NCI-H2107 treated with DMSO at 0.1 percent for 48 hours (cell line): ENCODE measurements around the gene TRAF4.
"Not testable (repeated sequence)": the region's sequence is repeated elsewhere in the genome, so short reads cannot be mapped to it uniquely, and the experiment has no call there.

Experiments used
- DNase-seq: peaks from one replicate; lab custom pipeline; 2025; ENCODE audit not compliant: unreplicated experiment; lab: John Stamatoyannopoulos, UW

Gene TRAF4

DNA sequence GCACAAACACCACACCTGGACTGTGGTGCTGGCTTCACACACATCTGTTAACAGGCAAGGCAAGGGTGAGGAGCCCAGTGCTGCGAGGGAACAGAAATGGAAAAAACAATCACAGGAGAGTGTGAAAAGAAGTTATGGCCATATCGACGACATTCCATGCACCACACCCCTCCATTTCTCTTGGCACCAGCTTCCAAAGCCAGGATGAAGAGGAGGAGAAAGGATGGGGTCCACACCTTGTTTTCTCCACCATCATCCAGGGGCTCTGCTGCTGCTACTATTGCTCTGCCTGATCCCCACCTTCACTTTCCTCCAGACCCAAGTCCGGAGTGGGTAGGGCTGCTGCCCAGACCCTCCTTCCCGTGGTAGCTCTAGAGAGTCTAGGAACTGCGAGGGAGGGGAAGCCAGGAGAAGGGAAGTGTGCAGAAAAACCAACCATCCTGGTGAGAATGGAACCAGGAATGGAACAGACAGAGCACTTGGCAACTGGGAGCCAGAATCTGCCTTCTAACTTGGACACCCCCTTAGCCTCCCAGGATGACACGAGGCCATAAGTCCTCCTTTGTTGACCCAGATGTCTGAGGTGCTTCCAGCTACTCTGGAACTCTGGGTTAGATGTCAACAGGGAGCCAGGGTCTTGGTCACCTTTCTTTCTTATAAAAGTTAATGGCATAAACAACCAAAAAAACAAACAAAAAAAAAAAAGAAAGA is 31.0 kb upstream of the TRAF4 start:
- DNase-seq, result no peak

DNA sequence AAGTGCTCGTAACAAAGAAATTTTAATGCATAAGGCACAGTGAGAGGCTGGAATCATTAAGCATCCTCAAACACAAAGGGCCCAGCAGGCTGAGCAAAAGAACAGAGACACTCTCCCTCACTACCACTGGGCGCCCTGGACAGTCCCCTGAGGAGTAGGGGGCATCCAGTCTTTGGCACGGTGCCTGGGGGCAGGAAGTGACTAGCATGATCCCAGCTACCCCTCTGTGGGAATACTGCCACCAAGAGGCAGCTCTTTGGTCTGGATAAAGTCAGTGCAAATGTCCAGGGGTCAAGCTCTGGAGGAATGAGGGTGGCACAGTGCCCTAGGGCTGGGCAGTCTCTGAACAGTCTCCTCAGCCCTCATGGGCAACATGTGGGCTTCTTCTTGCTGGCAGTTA is 29.5 kb upstream of the TRAF4 start:
- no peak for DNase-seq

DNA sequence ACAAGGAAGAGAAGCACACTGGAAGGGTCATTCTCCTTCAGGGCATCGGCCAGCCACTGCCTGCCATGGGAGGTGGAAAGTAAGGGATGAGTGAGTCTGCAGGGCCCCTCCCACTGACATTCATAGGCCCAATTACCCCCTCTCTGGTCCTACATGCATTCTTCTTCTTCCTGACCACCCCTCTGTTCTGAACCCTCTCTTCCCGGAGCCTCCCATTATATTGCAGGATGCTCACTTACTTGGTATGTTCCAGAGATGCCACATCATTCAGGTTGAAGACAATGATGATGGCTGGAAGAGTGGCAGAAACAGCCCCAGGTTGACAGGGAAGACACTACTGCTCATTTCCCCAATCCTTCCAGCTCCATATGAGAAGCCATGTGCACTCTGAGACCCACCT is 28.6 kb upstream of the TRAF4 start:
- DNase-seq, result no peak

DNA sequence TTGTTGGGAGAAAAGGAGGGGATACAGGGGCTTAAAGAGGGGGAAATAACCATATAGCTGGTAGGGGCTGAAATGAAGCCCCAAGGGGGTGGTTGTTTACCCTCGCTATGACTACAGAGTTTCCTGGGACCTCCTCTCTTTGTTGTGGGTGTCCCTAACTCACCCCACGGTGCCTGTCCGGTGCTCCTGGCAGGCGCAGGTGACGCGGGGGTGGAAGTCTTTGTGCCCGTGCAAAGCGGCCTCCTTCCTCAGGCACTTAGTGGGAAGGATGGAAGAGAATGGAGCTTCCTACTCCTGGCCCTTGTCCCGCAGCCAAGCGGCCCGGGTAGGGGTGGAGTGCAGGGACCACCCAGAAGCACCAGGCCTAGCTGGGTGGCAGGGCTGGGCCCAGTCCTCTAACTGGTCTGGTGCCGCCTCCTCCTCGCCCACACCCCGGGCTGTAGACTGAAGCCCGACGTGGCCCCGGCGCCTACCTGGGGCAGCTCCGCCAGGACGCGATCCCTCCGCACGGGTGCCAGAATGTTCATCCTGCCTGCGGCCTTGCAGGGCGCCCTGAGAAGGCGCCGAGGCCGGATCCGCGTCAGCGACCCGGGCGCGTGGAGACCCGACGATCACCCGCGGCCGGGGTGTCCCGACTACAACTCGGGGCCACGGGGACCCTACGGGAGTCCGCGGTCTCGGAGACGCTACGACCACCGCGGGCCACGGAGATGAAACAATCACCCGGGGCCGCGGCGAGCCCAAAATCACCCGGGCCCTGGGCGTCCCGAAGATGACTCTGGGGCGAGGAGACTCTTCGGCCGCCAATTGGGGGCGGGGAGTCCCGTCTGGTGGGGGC is 26.9 kb upstream of the TRAF4 start:
- DNase-seq, result no peak

DNA sequence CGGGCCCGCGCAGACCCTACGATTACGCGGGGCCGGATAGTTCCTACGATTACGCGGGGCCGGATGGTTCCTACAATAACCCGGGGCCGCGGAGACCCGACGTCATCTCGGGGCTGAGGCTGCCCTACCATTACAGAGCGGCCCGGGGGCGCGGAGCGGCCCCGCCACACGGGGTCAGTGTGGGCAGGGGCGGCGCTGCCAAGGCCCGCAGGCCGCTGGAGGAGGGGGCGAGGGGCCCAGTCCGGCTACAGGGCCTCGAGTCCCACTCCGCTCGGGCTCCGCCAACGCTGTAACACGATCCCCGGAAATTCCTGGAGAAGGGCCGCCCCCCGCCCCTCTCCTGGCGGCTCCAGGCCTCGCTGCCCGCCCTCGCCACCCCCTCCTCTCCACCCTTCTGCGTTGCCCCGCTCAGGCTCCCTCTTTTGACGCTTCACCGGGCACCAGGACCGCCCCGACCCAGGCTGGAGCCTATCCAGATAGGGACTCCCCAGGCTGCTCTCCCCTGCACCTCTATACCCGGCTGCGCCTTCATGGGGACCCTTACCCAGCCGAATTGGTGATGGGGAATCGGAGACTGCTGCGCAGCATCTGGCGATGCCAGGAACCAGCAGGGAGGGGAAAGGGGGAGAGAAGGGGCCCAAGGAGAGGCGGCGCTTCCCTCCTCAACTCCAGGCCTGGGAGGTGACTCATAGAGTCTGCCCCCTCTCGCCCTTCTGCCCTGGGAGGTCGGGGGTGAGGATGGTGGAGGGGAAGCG is 26.1 kb upstream of the TRAF4 start, which contains the start of gene RAB34:
Gene RAB34, minus strand, starts transcription at position 291 of the 755 bp plus-strand sequence. CDS start 602 bp downstream, outside the sequence.
- no peak for DNase-seq

DNA sequence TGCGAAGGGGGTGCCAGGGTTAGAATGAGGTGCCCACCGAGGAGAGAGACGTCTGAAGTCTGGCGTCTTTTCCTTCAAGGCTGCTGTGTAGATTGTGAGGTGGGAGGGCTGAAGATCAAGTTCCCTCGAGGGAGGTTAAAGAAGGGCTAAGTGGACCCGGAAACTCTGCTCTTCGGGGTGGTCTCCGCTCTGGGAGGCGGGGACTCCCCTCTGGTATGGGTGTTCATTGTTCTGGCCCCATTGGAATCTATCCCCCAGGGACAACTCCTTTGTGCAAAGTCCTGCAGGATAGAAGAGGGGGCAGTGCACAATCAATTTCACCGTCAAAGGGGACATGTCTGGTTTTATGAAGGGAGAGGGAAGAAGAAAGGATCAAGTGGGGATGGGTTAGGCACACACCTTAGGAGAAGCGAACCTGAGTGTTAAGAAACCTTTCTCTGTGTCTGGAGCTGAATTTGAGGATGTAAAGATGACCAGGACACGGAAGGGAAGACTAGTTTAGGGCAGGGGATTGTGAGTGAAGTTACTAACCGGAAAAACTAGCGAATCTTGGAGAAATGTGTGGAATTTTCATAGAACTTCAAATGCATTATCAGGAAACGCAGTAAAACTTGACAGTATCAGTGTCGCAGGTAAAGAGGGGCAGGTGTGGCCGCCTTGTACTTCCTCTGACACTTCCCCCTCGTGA is 25.3 kb upstream of the TRAF4 start:
- no peak for DNase-seq

DNA sequence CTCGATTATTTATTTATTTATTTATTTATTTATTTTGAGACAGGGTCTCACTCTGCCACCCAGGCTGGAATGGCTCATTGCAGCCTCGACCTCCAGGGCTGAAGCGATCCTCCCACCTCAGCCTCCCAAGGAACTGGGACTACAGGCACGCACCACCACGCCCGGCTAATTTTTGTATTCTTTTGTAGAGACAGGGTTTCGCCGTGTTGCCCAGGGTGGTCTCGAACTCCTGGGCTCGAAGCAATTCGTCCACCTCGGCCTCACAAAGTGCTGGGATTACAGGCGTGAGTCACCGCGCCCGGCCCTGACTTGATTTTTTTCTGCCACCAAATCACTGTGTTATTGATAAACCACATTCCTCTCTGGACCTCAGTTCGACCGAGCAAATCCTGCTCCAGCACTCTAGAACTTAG is 24.8 kb upstream of the TRAF4 start:
- no peak for DNase-seq

DNA sequence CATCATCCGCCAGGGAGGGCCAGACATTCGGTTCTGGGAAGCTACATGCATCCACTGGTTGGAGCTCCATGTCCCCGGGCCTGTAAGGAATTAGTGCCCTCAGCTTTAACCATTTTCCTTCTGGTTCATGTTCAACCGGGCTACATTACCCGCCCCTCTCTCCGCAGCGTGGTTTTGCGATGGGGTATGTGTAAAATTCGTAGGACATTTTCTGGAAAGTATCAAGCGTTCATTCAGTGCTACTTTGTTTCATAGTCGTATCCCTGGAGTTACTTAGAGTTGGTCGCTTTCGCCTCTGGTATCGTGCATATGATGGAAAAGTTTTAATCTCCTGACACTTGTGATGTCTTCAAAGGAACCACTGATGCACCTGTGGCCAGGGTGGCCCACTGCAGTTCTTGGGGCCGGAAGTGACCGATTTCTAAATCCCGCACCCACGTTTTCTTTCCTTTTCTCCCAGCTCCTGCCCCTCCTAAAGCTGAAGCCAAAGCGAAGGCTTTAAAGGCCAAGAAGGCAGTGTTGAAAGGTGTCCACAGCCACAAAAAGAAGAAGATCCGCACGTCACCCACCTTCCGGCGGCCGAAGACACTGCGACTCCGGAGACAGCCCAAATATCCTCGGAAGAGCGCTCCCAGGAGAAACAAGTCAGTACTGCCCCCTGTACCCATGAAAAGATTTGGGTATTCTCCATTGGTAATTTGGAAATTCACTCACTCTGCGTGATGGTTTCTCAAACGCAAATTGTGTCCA is 23.4 kb upstream of the TRAF4 start:
- no peak for DNase-seq

DNA sequence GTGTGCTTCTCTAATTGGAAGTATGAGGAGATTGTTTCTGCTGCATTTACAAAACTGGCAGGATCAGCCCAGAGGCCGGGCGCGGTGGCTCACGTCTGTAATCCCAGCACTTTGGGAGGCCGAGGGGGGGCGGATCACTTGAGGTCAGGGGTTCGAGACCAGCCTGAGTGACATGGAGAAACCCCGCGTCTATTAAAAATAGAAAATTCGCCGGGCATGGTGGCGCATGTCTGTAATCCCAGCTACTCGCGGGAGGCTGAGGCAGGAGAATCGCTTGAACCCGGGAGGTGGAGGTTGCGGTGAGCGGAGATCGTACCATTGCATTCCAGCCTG is 22.8 kb upstream of the TRAF4 start:
- DNase-seq, result not testable (repeated sequence)

DNA sequence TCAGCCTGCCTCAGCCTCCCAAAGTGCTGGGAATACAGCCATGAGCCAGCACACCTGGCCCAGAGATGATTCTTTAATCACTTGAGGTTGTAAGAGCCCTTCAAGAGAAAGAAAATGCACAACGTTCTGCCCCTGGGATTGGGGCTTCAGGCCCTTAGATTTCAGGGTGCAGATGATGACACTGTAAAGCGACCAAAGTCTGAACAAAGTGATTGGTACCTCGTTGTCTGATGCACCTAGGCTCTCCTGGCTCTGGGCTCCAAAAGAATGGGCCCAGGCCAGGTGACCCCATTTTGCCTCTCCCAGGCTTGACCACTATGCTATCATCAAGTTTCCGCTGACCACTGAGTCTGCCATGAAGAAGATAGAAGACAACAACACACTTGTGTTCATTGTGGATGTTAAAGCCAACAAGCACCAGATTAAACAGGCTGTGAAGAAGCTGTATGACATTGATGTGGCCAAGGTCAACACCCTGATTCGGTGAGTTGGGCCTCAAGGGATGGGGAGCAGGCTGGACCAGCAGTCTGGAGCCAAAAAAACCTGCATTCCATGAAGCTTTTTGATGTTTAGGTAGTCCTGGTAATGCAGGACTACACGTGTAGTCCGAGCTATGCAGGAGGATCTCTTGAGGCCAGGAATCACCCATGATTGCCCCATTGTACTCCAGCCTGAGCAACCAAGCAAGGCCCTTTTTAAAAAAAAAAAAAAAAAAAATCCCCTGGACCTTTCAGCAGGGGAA is 21.2 kb upstream of the TRAF4 start:
- DNase-seq, result no peak

DNA sequence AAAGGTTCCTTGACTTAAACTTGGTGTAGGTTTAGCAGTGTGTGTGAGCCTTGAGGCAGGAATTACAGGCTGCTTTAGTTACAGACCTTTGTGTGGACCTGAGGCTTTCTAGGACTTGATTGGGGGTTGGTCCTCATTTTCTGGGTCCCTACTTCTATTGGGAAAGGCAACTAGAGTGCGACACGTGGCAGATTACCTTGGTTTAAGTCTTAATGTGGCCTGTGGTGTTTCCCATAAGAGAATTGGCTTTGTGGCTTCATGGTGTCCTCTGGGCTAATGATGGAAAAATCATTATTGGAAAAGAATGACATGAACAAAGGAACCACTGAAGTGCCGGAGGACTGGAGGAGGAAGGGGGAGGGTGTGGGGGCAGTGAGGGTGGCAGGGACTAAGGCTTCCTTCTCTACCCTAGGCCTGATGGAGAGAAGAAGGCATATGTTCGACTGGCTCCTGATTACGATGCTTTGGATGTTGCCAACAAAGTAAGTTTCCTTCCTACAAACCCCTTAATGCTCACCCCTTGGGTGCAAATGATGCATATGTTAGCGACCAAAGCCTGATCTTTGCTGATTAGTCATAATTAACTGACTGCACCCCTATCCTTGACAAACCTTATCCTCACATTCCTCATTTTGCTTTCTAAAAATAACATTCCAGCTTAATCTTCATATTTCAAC is 20.5 kb upstream of the TRAF4 start:
- DNase-seq, result no peak

DNA sequence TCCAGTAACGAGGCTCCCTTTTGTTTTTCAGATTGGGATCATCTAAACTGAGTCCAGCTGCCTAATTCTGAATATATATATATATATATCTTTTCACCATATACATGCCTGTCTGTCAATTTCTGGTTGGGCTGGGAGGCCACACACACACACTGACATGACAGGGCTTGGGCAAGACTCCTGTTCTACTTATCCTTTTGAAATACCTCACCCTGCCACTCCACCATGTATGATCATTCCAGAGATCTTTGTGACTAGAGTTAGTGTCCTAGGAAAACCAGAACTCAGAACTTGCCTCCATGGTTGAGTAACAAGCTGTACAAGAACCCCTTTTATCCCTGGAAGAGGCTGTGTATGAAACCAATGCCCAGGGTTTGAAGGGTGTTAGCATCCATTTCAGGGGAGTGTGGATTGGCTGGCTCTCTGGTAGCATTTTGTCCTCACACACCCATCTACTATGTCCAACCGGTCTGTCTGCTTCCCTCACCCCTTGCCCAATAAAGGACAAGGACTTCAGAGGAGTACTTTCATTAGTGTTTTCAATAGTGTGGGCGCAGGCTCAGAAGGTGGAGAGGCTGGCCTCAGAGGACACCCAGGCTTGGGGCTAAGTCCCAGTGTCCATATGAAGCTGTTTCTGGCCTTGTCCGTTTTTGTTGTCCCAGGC is 19.8 kb upstream of the TRAF4 start:
- DNase-seq, result not testable (repeated sequence)

DNA sequence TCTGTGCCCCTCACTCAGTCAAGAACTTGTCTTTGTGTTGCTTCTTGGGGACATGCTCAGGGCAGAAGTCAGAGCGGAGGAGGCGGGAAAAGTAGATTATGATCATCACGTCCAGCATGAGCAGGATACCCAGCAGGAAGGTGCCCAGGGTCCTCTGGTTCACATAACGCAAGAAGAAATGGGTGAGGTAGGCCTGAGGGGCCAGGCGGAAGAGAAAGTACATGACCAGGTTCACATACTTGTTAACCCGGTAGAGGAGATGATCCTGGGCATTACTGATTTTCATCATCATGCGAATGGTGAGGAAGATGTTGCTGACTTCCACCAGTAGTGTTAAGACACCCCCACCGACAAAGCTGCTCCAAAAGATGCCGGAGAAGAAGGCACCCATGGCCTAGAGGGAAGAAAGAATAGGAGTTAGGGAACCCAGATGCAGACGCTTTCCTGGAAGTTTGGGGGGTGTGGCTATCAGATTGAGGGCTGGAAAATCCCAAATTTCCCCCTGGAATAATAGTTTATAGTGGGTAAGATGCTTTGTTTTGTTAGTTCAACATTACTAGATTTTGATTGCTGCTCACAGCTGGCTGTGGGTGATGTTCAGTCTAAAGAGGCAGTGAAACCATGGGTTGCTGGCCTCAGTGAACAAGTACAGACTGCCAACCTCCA is 19.2 kb upstream of the TRAF4 start:
- DNase-seq, result no peak

DNA sequence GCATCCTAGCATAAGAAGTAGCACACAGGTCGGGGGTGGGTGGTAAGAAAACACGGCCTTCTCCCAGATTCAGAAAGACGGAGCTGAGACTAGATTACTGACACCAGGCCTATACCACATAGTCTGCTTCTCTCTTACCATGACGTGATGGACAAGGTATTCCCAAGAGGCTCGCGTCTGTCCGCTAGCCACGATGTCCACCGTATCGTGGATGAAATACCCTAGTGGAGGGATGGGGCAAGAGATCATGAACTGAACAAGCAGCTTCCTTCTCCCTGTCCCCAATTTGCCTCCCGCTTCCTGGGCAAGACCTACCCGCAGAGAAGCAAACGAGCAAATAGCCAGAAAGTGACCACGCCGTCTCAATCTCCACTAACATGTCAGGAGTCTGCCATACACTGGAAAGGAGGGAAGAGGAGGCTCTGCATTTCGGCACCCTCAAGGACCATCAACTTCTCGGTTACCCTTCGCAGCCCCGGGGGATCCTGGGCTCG is 18.6 kb upstream of the TRAF4 start:
- DNase-seq, result peak; percentile 55

DNA sequence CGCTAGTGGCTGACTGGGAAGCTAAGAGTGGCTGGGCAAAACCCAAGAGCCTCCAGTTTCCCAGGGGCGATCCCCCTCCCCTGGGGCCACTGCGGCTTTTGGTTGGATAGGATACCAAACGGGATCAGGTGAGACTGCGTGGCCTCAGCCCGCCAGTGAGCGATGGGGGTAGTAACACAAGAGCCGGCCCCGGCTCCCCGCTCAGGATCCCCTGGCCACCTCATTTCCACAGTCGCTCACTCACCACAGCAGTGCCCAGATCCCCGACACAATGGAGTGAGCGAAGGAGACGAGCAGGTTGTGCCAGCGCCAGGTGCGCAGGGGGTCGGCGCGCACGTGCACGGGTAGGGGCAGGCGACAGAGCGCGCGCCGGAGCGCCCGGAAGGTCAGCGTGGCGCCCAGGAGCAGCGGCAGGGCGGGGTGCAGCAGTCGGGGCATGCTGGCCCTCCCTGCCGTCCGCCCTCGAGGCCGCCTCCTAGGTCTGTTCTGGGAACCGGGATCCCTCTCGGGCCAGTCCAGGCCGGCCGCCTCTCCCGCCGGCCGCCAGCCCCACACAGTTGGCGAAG is 18.1 kb upstream of the TRAF4 start:
- DNase-seq, result peak; percentile 76

DNA sequence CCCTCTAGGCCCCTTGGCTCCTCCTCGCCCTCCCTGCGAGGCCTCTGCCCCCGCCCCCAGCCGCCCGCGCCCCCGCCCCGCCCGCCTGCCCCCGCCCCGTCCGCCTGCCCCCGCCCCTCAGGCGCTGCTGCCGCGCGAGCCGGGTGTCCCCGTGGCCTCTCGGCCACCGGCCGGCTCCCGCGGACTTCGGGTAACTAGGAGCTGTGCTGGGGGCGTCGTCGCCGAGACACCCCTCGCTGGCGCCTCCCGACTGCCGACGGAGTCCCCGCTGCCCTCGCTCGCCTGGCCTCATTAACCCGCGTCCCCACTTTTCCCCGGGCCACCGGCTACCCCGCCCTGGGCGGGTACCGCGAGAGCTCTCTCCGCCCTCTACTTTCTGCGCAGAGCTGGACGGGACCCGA is 17.6 kb upstream of the TRAF4 start, which contains the start of gene TLCD1:
Gene TLCD1, minus strand, starts transcription at position 8 of the 401 bp plus-strand sequence. CDS start 136 bp downstream, outside the sequence.
- no peak for DNase-seq
